Measurements from ENCODE around the gene ADGRG6. TPM values are rescaled to one million over a fixed set of nuclear protein-coding genes. Genes with fewer than 3 reads are reported as not detected.

Gene ADGRG6
- total RNA-seq, 2 donors from 2014 or later, result 6.4 to 6.8 TPM

DNA sequence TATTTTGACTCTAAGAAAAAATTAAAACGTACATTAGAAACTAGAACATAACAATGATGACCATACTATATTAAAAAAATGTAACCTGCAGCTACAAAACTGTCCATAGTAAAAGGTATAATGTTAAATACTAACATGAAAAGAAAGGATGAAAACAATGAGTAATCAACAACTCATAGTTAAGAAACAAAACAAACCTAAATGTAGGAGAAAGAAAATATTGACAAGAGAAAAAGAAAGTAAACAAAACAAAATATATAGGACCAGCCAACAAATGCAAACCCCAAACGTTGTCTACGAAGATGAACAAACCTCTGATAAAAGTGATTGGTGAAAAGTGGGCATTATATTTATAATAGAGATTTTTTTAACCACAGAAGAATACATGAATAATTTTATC, 41.1 kb upstream of the ADGRG6 start:
- Histone ChIP-seq H3K27me3 (replicated peaks; ENCODE audit: insufficient read depth) (no peaks in the 10 kb centered on the region), H3K36me3 (no peaks in the 10 kb centered on the region), H3K4me1 (ENCODE audit: control insufficient read depth in 1 of 2, low read depth in 2 of 2) (peaks cover 13 to 18% of the 10 kb centered on the region in 2 donors), H3K27ac (no peak overlapping the region), H3K4me3 (no peak overlapping the region), H3K9me3 (no peaks in the 10 kb centered on the region)
- DNase-seq (ENCODE audit: low spot score) (no peak), ATAC-seq (ENCODE audit: insufficient number of reproducible peaks, low FRiP score, low read depth) (no peak)
- TF ChIP-seq, protein P1, sequence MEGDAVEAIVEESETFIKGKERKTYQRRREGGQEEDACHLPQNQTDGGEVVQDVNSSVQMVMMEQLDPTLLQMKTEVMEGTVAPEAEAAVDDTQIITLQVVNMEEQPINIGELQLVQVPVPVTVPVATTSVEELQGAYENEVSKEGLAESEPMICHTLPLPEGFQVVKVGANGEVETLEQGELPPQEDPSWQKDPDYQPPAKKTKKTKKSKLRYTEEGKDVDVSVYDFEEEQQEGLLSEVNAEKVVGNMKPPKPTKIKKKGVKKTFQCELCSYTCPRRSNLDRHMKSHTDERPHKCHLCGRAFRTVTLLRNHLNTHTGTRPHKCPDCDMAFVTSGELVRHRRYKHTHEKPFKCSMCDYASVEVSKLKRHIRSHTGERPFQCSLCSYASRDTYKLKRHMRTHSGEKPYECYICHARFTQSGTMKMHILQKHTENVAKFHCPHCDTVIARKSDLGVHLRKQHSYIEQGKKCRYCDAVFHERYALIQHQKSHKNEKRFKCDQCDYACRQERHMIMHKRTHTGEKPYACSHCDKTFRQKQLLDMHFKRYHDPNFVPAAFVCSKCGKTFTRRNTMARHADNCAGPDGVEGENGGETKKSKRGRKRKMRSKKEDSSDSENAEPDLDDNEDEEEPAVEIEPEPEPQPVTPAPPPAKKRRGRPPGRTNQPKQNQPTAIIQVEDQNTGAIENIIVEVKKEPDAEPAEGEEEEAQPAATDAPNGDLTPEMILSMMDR (IDR thresholded peaks at IDR 0.05), result no peak

DNA sequence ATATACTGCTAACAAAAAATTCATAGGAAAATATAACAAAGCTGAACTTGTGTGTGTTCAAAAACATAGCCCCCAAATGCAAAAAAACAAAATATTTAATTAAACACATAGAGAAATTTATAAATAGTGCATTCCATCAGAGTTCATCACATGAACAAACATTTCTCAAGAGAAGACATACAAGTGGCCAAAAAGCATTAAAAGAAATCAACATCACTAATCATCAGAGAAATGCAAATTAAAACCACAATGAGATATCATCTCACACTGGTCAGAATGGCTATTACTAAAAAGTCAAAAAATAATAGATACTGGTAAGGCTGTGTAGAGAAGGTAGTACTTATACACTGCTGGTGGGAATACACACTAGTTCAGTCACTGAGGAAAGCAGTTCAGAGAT, 39.6 kb upstream of the ADGRG6 start:
- Histone ChIP-seq H3K27me3 (replicated peaks; ENCODE audit: insufficient read depth) (no peaks in the 10 kb centered on the region), H3K27ac (no peak overlapping the region), H3K4me3 (no peak overlapping the region), H3K4me1 (ENCODE audit: control insufficient read depth in 1 of 2, low read depth in 2 of 2) (peaks cover 3% of the 10 kb centered on the region in 2 donors), H3K9me3 (no peaks in the 10 kb centered on the region), H3K36me3 (no peaks in the 10 kb centered on the region)
- DNase-seq (ENCODE audit: low spot score) (no peak), ATAC-seq (ENCODE audit: insufficient number of reproducible peaks, low FRiP score, low read depth) (no peak)
- TF ChIP-seq, protein P1 (IDR thresholded peaks at IDR 0.05), result no peak

DNA sequence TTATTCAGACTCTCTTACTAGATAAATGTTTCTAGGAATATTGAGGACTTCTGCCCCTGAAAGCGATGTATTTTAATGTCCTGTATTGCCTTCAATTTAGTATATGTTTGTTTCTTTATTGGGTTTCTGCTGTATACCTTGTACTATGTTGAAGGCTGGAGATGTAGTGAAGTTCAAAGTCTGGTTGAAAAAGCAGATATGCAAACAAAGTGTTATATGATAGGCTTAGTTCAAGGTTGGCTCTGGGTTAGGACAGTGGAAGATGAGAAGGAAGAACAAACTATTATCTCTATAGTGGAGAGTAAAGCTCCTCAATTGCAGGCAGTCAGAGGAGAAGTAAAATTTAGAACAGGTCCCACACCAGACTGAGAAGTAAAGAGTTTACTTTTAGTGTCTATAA, 36.3 kb upstream of the ADGRG6 start:
- TF ChIP-seq, protein P1 (IDR thresholded peaks at IDR 0.05), result no peak

DNA sequence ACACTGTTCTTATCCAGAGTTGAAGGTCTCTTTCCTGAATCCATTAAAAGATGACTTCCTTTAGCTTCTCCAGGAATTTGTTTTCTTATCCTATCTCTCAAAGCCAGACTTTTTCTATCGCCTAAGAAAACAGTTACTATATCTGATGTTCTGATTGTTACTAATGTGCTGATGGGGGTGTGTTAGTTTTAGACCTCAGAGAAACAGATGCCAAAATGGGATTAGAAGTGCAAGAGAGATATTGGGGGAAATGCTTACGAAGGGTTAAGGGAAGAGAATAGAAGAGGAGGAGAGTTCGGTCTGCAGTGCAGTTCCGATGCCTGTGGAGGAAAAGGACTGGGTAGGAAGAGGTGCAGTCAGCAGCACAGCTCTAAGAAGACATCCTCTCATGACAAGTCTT, 35.7 kb upstream of the ADGRG6 start:
- Histone ChIP-seq H3K27ac (no peak overlapping the region), H3K4me3 (no peak overlapping the region), H3K36me3 (no peaks in the 10 kb centered on the region), H3K9me3 (no peaks in the 10 kb centered on the region), H3K27me3 (replicated peaks; ENCODE audit: insufficient read depth) (no peaks in the 10 kb centered on the region), H3K4me1 (ENCODE audit: control insufficient read depth in 1 of 2, low read depth in 2 of 2) (no peaks in the 10 kb centered on the region)
- no peak for ATAC-seq (ENCODE audit: insufficient number of reproducible peaks, low FRiP score, low read depth)
- TF ChIP-seq, protein P1 (IDR thresholded peaks at IDR 0.05), result no peak
- no peak for DNase-seq (ENCODE audit: low spot score)

More for the DNA sequence above, 36.3 kb upstream of the ADGRG6 start:
- no peak overlapping the region for H3K27ac ChIP-seq
- no peaks in the 10 kb centered on the region for H3K9me3 ChIP-seq
- no peak overlapping the region for H3K4me3 ChIP-seq
- no peaks in the 10 kb centered on the region for H3K36me3 ChIP-seq
- no peaks in the 10 kb centered on the region for H3K27me3 ChIP-seq (replicated peaks; ENCODE audit: insufficient read depth)
- no peak for ATAC-seq (ENCODE audit: insufficient number of reproducible peaks, low FRiP score, low read depth)
- no peaks in the 10 kb centered on the region for H3K4me1 ChIP-seq (ENCODE audit: control insufficient read depth in 1 of 2, low read depth in 2 of 2)
- no peak for DNase-seq (ENCODE audit: low spot score)

DNA sequence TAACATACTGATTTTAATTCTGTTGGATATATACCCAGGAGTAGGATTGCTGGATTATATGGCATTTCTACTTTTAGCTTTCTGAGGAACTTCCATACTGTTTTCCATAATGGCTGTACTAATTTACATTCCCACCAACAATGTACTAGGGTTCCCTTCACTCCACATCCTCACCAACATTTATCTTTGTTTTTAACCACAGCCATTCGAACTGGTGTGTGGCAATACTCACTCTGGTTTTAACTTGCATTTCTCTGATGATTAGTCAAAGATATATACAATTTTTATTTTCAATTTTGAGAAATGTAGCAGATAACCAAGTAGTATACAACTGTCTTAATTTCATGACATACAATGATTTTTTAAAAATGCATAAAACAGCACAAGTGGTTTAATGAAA, 30.3 kb upstream of the ADGRG6 start:
- TF ChIP-seq, protein P1 (IDR thresholded peaks at IDR 0.05), result no peak
- H3K4me3 ChIP-seq, result no peak overlapping the region
- H3K27me3 ChIP-seq (replicated peaks; ENCODE audit: insufficient read depth), result no peaks in the 10 kb centered on the region
- no peak overlapping the region for H3K27ac ChIP-seq
- no peaks in the 10 kb centered on the region for H3K4me1 ChIP-seq (ENCODE audit: control insufficient read depth in 1 of 2, low read depth in 2 of 2)
- ATAC-seq (ENCODE audit: insufficient number of reproducible peaks, low FRiP score, low read depth), result no peak
- DNase-seq (ENCODE audit: low spot score), result no peak
- no peaks in the 10 kb centered on the region for H3K36me3 ChIP-seq
- no peaks in the 10 kb centered on the region for H3K9me3 ChIP-seq

Data from thoracic aorta (tissue), 2 donors.